OCI-LY7 (cell line): ENCODE results near the gene GP2.

Experiments
- CTCF ChIP-seq: fragments of 200-600 bp; sonication (generic); conservative IDR thresholded peaks from 2 replicates; pipeline ENCODE4 v1.5.1; 2014; ENCODE audit warnings: mild to moderate bottlenecking, antibody characterized with exemption, low read length, moderate library complexity, mixed read lengths
- EZH2phosphoT487 ChIP-seq: fragments of 200-600 bp; sonication (generic); IDR thresholded peaks from 2 replicates; pipeline ENCODE4 v1.6.1; 2018; ENCODE audit warnings: low read depth, borderline replicate concordance, mild to moderate bottlenecking, mixed run types, antibody characterized with exemption, low read length, moderate library complexity, mixed read lengths

GRCh38 chr16:20280259-20280658, 47.1 kb downstream of the GP2 start:
- TF ChIP-seq CTCF (no peak), EZH2phosphoT487 (no peak)
